GM19397 (cell line): ENCODE measurements around the gene ARHGDIB.

Experiments
- ATAC-seq: cut with Tn5 transposase; IDR thresholded peaks from one replicate; pipeline ENCODE4 v1.9.1; 2021; ENCODE audit warnings: mild to moderate bottlenecking, moderate library complexity; ENCODE audit not compliant: unreplicated experiment

Gene ARHGDIB

DNA sequence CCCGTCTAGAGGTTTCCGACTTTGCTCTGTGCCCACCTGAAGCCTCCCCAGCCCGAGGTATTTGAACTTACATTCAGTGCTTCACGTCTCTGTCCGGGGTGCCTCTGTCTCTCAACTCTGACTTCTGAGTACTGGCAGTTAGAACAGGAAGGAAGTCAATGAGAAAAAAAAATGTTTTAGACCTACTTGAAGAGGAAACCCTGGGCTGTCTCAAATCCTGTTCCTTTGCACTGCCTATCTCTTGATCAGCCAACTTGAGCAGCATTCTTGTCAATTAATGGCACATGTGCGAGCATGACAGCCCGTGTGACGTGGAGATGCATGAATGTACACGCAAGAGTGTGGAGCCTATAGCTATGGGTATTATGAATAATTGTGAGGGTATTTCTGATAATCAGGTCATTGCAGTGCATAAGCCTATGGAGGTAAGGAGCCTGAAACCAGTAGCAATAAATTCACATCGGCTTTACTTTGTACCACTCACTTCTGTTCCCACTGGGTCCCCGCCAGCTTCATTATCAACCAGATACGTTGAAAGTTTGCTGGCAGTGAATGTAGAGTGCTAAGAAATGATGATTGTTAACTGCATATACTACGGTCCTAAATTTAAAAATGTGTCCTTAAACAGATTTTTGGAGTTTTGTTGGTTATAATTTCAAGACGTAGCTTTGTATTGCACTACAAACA lies at the start of gene ARHGDIB:
Gene ARHGDIB, minus strand, starts transcription at position 136 of the 687 bp plus-strand sequence. CDS start 10,889 bp downstream, outside the sequence.
- peak; percentile 73 for ATAC-seq

DNA sequence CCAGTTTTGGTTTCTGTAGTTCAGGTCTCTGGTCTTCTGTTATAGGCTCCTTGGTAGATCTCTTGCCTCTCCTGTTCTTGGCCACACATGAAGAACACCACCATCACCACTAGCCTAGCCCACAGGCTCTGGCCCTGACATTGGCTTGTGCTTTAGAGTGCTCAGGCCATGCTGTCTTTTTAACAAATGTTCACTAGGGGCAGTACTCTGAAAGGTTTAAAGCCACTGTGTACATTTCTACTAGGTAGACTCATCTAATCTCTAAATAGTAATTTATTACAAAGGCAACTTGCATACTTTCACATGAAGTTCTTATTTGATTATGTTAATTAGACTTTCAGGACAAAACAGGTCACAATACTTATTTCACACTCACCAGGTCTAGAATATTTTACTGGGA lies 49.8 kb upstream of the ARHGDIB start:
- peak; percentile 68 for ATAC-seq

DNA sequence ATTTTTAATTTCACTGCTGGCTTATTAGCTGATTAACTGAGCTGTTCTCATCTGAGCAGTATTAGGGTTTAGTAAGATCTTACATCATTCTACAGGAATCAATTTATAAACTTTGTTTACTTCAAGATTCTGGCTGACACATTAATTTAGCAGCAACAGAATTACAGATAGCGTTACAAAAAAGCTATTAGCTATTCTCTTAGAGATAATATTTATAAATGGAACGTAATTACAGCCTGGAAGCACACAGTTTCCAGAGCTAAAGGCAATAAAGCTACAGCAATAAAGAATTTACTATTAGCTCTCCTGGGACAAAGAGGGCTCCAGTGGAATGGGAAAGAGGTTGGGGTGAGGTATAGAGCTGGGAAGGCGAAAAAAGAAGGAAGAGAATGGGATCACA lies 46.1 kb upstream of the ARHGDIB start:
- ATAC-seq = no peak

DNA sequence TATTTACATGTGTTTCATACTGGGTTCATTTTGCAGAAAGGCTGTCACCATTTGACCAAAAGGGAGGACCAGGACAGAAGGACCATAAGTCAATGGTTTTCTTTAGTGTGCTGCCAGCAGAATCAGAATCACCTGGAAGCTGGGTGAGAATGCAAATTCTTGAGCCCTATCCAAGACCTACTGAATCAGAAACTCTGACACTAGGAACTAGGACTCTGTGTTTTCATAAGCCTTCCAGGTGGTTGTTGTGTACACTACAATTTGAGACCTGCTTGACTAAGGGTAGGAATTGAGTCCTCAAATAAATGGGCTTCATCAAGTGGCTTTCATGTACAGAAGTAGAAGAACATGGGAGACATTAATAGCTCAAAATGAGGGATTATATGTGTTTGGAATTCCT lies 43.7 kb upstream of the ARHGDIB start:
- ATAC-seq = no peak

DNA sequence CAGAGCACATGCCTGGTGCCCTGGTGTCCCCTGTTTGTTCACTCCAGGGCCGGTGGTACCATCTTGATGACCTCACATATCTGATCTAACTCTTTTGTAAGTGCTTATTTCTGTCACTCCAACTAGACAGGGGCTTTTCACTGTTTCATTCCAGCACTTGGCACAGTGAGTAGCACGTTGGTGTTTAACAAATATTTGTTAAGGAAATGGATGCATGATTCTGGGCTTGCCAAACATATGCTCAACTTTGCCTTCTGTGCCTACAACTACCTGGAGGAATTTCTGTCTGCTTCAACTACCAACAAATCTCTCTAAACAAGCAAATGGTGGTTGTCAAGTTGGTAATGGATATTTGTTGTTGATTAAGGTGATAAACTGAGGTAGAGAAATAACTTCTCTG lies 43.0 kb upstream of the ARHGDIB start:
- no peak for ATAC-seq

DNA sequence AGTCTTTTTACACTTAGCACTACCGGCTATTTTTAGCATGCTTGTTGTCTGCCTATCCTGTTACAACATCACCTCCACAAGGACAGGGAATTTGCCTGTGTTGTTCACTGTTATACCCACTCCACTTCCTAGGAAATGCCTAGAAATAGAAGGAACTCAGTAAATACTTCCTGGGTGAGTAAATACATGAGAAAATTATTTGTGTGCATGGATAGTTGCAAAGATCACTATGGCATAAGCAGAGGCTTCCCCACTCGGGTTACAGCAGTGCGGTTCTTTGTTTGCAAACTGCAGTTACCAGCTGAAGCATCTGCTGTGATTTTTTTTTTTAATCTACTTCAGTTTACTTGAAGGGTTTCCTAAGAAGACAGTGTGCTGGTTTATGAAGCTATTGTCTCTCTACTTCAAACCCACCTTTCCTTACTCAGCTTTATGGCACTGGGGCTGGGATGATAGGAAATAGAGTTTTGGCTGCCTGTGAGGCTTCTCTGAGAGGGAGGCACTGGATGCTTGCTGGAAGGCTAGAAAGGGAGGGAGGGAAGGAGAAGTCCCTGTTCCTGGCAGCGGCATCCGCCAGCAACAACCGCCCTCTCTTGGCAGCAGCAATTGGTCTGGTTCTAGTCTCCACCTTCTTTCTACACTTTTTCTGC lies 40.5 kb upstream of the ARHGDIB start:
- ATAC-seq = no peak

DNA sequence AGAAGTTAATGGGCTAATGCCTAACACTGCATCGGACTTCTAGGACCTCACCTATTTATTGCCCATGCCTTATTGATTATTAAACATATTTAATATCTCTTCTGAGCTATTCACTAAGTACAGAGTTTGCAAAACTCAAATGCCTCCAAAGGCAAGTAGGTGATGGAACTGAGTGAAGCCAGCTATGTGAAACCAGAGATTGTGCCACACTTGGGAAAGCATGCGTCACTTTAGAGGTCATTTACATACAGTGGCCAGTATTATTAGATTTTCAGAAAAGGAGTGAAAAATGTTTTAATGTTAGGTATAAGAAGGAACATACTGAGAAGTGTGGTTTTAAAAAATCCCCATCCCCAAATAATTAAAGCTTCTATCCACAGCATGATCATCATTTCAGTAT lies 39.2 kb upstream of the ARHGDIB start:
- no peak for ATAC-seq

DNA sequence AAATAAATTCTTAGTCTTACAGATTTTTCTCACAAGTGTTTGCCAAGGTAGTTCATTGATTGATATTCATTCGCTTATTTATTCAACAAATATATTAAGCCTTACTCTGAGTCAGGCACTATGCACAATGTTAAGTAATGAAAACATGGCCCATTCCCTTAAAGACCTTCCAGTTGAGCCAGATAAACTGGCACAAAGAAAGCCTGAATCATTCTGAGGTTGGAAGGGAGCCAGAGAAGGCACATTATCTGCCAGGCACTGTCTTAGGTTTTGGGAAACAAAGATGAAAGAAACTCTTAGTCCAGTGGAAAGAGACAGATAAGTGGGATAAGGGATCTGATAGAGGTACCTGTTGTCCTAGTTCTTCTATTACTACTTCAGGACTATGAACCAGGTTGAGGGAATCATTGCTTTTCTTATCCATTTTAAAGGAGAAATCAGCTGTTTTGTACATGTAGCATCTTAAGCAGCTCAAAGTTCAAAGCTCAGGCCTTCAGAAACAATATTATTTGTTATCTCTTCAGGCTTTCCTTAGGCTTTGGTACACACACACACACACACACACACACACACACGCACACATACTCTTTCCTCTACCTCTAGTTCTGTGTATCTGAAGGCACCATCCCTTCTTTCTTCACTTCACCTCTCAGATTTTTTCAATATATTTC lies 38.4 kb upstream of the ARHGDIB start:
- ATAC-seq = no peak

DNA sequence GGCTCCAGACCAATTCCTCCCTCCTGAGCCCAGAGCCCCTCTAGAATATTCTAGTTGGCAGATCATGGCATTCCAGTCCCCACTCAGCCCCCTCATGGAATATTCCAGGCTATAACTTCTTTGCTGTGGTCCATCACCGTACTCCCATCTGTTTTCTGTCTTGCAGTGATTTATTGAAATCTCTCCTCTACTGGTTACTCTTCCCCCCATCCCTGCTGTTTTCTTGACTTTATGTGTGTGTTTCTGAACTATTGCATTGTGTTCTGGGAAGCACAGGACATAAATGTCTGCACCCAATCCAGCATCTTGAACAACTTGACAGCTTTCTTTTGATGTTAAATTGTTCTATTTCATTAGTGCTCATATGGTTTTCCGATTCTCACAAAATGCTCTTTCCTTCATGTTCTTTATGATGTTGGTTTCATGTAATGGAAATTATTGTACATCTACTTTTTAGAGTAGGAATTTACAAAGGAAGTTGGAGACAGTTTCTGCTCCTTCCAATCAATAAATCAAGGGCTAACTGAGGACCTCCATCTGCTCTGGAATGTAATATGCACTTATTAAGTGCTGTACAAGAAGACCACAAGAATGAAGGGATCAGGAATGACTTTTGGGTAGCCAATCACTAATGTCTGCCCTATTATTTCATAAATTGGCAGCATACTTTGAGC lies 37.8 kb upstream of the ARHGDIB start:
- no peak for ATAC-seq

DNA sequence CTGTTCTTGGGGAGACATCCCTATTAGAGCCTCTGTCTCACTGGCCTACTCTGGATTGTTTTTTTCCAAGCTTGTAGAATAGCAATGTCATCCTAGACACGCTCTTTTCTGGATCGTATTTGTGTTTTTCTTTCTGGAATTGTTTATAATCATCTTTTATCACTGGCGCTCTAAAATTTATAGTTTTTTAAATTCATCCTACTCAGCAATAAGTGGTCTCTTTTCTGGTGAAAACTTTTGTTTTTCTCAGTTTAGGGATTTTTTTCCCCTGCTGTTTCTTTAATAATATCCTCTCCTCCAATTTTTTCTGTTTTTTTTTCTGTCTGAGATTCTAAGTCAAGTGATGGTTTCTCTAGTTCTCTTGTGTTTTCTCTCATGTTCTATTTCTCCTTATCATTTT lies 36.6 kb upstream of the ARHGDIB start:
- ATAC-seq = no peak

DNA sequence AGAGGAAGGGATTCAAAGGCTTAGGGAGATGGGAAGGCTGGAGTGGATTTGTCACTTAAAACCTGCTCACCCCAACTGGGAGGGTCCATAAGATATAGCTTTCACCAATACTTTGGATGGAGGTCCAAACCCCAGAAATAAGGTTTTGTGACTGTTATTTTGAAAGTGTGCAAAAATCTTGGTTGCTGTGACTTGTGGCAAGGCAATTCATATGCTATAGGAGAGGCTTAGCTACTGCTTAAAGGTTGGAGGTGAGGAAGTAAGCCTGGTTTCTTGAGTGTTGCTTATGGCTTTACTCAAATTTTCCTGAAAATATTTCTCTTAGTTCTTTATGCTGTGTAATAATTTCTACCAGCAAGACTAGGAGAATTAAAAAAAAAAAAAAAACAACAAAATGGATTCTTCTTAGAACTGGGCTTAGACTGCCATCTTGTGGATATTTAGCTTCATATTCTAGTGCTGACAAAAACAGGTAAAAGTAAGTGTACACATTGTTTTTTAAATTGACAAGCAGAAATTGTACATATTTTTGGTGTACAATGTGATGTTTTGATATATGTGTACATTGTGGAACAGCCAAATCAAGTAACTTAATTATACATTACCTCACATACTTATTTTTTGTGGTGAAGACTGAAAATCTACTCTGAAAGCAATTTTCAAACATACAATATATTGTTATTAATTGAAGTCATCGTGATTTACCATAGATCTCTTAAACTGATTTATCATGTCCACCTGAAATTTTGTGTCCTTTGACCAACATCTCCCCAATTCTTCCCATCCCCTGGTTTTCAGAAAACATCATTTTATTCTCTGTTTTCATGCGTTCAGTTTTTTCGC lies 34.4 kb upstream of the ARHGDIB start:
- no peak for ATAC-seq

DNA sequence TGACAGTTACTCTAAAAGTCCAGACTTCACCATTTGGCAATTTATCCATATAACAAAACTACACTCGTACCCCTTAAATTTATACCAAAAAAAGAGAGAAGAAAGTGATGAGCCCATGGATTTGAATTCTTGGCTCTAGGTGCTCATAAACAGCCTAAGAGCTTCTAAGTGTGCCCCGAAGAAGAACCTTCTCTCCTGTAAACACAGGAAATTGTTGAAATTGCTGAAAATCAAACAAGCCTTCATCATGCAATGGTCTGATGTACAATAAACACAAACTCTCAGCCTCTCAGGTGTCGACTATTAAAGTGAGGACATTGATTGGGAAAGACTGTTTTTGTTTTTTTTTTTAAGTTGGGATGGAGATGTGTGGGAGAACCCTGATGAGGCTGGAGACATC lies 33.2 kb upstream of the ARHGDIB start:
- ATAC-seq = no peak

DNA sequence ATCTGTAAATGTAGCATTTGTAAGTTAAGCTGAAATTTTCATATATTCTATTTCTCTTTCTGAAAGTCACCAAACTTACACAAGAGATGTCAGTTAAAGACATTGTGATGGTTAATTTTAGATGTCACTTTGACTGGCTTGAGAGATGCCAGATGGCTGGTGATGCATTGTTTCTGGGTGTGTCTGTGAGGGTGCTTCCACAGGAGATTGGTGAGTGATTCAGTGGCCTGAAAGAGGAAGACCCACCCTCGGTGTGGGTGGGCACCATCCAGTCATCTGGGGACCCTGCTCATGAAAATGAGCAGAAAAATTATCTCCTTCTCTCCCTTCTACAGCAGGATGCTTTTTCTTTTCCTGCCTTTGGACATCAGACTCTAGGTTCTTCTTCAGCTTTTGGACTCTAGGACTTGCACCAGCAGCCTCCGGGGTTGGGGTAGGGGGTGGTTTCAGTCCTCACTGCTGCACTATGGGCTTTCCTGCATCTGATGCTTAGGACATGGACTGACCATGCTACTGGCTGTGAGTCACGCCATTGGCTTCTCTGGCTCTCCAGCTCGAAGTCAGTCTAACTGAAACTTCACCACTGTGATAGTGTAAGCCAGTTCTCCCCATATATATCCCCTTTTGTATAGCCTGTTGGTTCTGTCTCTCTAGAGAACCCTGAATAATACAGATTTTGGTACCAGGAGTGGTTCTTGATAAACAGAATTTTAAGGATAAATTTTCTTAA lies 32.3 kb upstream of the ARHGDIB start:
- ATAC-seq = no peak

DNA sequence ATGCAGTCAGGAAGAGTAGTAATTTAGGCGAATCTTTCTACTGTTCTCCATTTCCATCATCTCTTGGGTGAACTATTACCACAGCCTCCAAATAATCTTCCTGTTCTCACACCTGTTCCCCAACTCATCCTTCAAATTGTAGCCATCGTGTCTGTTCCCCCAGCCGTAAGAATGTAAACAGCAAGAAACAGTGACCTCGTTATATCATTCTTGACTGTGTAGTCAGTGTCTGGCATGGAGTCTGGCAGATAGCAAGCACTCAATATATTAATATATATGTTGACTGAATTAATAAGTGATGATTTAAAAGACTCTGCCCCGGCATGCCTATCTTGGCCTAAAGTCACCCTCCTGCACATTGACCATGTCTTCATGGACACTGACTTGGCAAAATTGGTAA lies 31.7 kb upstream of the ARHGDIB start:
- no peak for ATAC-seq

DNA sequence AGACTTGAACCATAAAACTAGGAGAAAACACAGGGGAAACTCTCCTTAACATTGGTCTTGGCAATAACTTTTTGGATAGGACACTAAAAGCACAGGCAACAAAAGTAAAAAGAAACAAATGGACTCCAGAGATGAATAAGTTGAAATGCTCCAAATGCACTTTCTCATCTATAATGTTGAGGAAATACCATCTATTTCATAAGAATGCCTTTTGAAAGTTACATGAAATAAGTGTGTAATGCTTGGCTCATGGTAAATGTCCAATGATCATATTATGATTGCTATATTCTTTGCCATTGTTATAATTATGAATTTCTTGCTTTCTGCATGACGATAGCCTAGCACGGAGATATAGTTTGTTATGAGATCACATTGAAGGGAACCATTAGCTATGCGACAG lies 31.3 kb upstream of the ARHGDIB start:
- no peak for ATAC-seq

DNA sequence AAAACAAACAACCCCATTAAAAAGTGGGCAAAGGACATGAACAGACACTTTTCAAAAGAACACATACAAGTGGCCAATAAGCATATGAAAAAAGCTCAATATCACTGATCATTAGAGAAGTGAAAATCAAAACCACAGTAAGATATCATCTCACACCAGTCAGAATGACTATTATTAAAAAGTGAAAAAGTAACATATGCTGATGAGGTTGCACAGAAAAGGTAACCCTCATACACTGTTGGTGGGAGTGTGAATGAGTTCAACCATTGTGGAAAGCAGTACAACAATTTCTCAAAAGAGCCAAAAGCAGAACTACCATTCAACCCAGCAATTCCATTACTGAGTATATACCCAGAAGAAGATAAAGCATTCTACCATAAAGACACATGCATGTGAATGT lies 29.7 kb upstream of the ARHGDIB start:
- ATAC-seq = no peak

DNA sequence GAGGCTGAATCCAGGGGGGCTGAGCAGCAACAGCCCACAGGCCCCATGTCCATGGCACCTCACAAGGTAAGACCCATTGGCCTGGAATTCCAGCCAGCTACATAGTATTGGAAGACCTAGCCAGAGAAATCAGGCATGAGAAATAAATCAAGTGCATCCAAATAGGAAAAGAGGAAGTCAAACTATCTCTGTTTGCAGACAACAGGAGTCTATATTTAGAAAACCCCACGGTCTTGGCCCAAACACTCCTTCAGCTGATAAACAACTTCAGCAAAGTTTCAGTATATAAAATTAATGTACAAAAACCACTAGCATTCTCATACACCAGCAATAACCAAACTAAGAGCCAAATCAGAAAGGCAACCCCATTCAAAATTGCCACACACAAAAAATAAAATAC lies 28.4 kb upstream of the ARHGDIB start:
- no peak for ATAC-seq

DNA sequence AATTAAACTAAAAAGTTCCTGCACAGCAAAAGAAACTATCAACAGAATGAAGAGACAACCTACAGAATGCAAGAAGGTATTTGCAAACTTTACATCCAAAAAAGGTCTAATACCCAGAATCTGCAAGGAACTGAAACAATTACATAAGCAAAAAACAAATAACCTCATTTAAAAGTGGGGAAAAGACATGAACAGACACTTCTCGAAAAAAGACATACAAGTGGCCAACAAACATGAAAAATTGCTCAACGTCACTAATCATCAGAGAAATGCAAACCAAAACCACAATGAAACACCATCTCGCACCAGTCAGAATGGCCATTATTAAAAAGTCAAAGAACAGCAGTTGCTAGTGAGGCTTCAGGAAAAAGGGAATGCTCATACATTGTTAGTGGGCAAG lies 26.6 kb upstream of the ARHGDIB start:
- no peak for ATAC-seq

DNA sequence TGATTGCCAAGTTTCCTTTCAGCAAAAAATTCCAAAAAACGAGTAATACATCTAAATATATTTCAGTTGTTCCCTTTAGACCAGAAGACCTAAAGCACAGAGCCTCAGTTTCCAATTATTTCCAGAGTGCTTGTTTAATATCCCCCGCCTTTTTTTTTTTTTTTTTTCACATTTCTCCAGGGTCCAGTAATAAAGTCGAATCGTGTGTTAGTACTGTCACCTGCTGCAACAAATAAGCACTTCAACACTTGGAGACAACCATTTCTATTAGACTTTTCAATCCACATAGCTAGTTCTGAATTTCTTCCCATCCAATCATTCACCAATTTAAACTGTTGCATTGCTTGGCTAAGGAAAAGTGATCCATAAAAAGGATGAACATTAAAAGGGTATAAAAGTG lies 25.0 kb upstream of the ARHGDIB start:
- no peak for ATAC-seq

DNA sequence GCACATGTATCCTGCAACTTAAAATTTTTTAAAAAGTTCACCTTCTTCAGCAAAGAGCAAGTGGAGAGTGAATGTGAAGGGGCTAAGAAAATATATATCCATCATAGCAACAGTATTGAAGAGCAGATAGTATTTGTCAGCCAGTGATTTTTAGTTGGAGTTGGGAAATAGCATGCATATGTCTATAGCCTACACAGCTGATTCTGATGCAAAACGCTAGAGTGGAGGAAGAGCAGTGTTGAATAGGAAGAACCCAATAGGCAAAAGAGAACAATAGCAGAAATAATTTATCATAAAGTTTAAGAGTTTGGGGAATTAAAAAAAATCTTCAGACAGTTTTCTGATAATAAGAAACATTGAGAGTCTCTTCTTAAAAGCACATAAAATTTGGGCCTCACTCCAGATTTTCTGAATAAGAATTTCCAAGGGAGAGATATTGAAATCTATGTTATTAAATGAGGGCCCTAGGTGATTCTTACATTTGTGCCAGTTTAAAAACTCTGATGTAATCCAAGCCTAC lies 23.4 kb upstream of the ARHGDIB start:
- no peak for ATAC-seq
